Liver (tissue), 9 donors: ENCODE data around the gene PEX3. TPM values are rescaled to one million over a fixed set of nuclear protein-coding genes. Genes with fewer than 3 reads are reported as not detected.

Experiments
- DNase-seq: peaks from one replicate; pipeline ENCODE4 v3.0.0-alpha.2; 2017; ENCODE audit warnings: low spot score
- H3K27ac ChIP-seq, 2 donors: one replicate each; pipeline ENCODE4 v1.7.0; 2013; ENCODE audit warnings: inconsistent platforms in 2 of 2, low read length in 2 of 2, control low read depth in 1 of 2, low read depth in 1 of 2, mild to moderate bottlenecking in 1 of 2
- H3K27me3 ChIP-seq, 4 donors: one replicate each; pipeline versions ENCODE4 v1.6.1 to v1.7.0; 2013; ENCODE audit warnings: low read length in 3 of 4, inconsistent platforms in 1 of 4, mild to moderate bottlenecking in 1 of 4, moderate library complexity in 1 of 4; ENCODE audit not compliant: control insufficient read depth in 4 of 4, insufficient read depth in 4 of 4
- H3K36me3 ChIP-seq, 4 donors: one replicate each; pipeline versions ENCODE4 v1.6.1 to v1.7.0; 2013; ENCODE audit warnings: low read length in 3 of 4, mild to moderate bottlenecking in 3 of 4, low read depth in 1 of 4, moderate library complexity in 1 of 4; ENCODE audit not compliant: control insufficient read depth in 4 of 4, insufficient read depth in 3 of 4
- H3K4me1 ChIP-seq, 4 donors: one replicate each; pipeline versions ENCODE4 v1.6.1 to v1.7.0; 2013; ENCODE audit warnings: low read length in 3 of 4, mild to moderate bottlenecking in 3 of 4, moderate library complexity in 1 of 4; ENCODE audit not compliant: control insufficient read depth in 4 of 4, insufficient read depth in 4 of 4
- H3K4me3 ChIP-seq, 3 donors: one replicate each; pipeline versions ENCODE4 v1.6.1 to v1.7.0; 2013; ENCODE audit warnings: low read length in 3 of 3, control low read depth in 1 of 3, low read depth in 1 of 3, mild to moderate bottlenecking in 1 of 3
- H3K9ac ChIP-seq, 2 donors: one replicate each; pipeline ENCODE4 v1.7.0; 2013; ENCODE audit warnings: low read length in 2 of 2, mild to moderate bottlenecking in 2 of 2, moderate library complexity in 2 of 2, control low read depth in 1 of 2, low read depth in 1 of 2
- H3K9me3 ChIP-seq, 4 donors: one replicate each; pipeline versions ENCODE4 v1.6.1 to v1.7.0; 2013; ENCODE audit warnings: low read length in 3 of 4; ENCODE audit not compliant: control insufficient read depth in 4 of 4
- ATF3 ChIP-seq: IDR thresholded peaks from 2 replicates; pipeline ENCODE4 v1.6.1; 2016; ENCODE audit warnings: antibody characterized with exemption
- CTCF ChIP-seq: fragments of 150-350 bp; IDR thresholded peaks from 2 replicates; pipeline ENCODE4 v1.5.1; 2017; ENCODE audit warnings: improper control_type of control experiment, low read depth, low read length; ENCODE audit not compliant: missing input control
- EGR1 ChIP-seq, 2 donors: IDR thresholded peaks; 2 replicates each; pipeline ENCODE4 v1.6.1; 2016 to 2018; ENCODE audit warnings: antibody characterized with exemption in 2 of 2, low read depth in 2 of 2
- GABPA ChIP-seq, 2 donors: IDR thresholded peaks in 1 of 2; conservative IDR thresholded peaks in 1 of 2; 2 replicates each; pipeline ENCODE4 v1.6.1; 2016; ENCODE audit warnings: antibody characterized with exemption in 2 of 2, mild to moderate bottlenecking in 1 of 2, moderate library complexity in 1 of 2
- HNF4A ChIP-seq, 2 donors: conservative IDR thresholded peaks; 2 replicates each; pipeline ENCODE4 v1.6.1; 2016; ENCODE audit warnings: antibody characterized with exemption in 2 of 2, mild to moderate bottlenecking in 2 of 2
- HNF4G ChIP-seq: IDR thresholded peaks from 2 replicates; pipeline ENCODE4 v1.6.1; 2016; ENCODE audit warnings: antibody characterized with exemption
- JUND ChIP-seq, 2 donors: IDR thresholded peaks; 2 replicates each; pipeline ENCODE4 v1.6.1; 2016; ENCODE audit warnings: antibody characterized with exemption in 2 of 2
- MAX ChIP-seq: IDR thresholded peaks from 2 replicates; pipeline ENCODE4 v1.6.1; 2016; ENCODE audit warnings: antibody characterized with exemption
- NR2F2 ChIP-seq: IDR thresholded peaks from 2 replicates; pipeline ENCODE4 v1.6.1; 2016; ENCODE audit warnings: antibody characterized with exemption
- REST ChIP-seq: IDR thresholded peaks from 2 replicates; pipeline ENCODE4 v1.6.1; 2016; ENCODE audit warnings: antibody characterized with exemption, mild to moderate bottlenecking
- RXRA ChIP-seq, 2 donors: IDR thresholded peaks; 2 replicates each; pipeline ENCODE4 v1.6.1; 2017 to 2018; ENCODE audit warnings: antibody characterized with exemption in 2 of 2, mild to moderate bottlenecking in 1 of 2
- SP1 ChIP-seq: IDR thresholded peaks from 2 replicates; pipeline ENCODE4 v1.6.1; 2018; ENCODE audit warnings: antibody characterized with exemption, mild to moderate bottlenecking
- TAF1 ChIP-seq: conservative IDR thresholded peaks from 2 replicates; pipeline ENCODE4 v1.6.1; 2016; ENCODE audit warnings: antibody characterized with exemption, mild to moderate bottlenecking
- YY1 ChIP-seq: IDR thresholded peaks from 2 replicates; pipeline ENCODE4 v1.6.1; 2016; ENCODE audit warnings: antibody characterized with exemption, mild to moderate bottlenecking
- ZBTB33 ChIP-seq: IDR thresholded peaks from 2 replicates; pipeline ENCODE4 v1.6.1; 2016; ENCODE audit warnings: antibody characterized with exemption
- WGBS: extraction: QIAGEN DNeasy Blood & Tissue Kit; methylation state at CpG from one replicate; pipeline ENCODE4 v1.1.7; 2013; 5-methylcytosine and 5-hydroxymethylcytosine counted together
- polyA plus RNA-seq, 2 donors: library from polyadenylated mRNA; stranded (reverse) in 1 of 2; unstranded in 1 of 2; fragments of 200-250 nt in 1 of 2; fragments of >200 nt in 1 of 2; fragmentation: Nextera tagmentation in 1 of 2; extraction: Ambion mirVana in 1 of 2; gene quantifications; one replicate each; pipeline versions ENCODE4 v1.2.1 to v1.2.3, GENCODE V29; 2013 to 2015
- total RNA-seq, 2 donors: library from RNA; depleted of rRNA; stranded (reverse); fragments of >200 nt; gene quantifications; one replicate each; pipeline ENCODE4 v1.2.3, GENCODE V29; 2014
- donor health status: healthy.
- donor health status: healthy.
- donor health status: healthy.
- donor health status: healthy.
- donor health status: healthy.

Gene PEX3
- total and polyA plus RNA-seq, 4 donors: 12.7 to 27.2 (median 15.2) TPM

- H3K9me3 ChIP-seq: no peaks in the 10 kb centered on the region
- 42% methylated on average over 1 of the region's 1 CpG for WGBS
- DNase-seq: no peak
- no peak overlapping the region for H3K27ac ChIP-seq
- no peak overlapping the region for H3K4me3 ChIP-seq
- peaks cover 2 to 24% (median 13%) of the 10 kb centered on the region in 4 donors for H3K36me3 ChIP-seq
- no peaks in the 10 kb centered on the region for H3K4me1 ChIP-seq
- H3K27me3 ChIP-seq: no peaks in the 10 kb centered on the region
- no peak overlapping the region for H3K9ac ChIP-seq
- TF ChIP-seq RXRA (IDR thresholded peaks at IDR 0.05): no peak
- no peak for TF ChIP-seq MAX
- no peak for TF ChIP-seq GABPA (IDR thresholded peaks at IDR 0.05 in 1 of 2, conservative IDR thresholded peaks at IDR 0.05 in 1 of 2)
- no peak for TF ChIP-seq CTCF
- TF ChIP-seq HNF4A (conservative IDR thresholded peaks at IDR 0.05): no peak
- TF ChIP-seq HNF4G: no peak
- TF ChIP-seq ZBTB33: no peak
- no peak for TF ChIP-seq YY1
- TF ChIP-seq REST: no peak
- no peak for TF ChIP-seq SP1
- no peak for TF ChIP-seq EGR1 (IDR thresholded peaks at IDR 0.05; ENCODE audit: low read depth in 2 of 2)
- TF ChIP-seq ATF3: no peak
- no peak for TF ChIP-seq TAF1
These were observed 21.2 kb downstream of the PEX3 start for GRCh38 chr6:143471822-143472221.

GRCh38 chr6:143476545-143476944 lies 25.9 kb downstream of the PEX3 start:
- 97% methylated on average over 1 of the region's 1 CpG for WGBS

More at GRCh38 chr6:143476545-143476944, 25.9 kb downstream of the PEX3 start:
- Histone ChIP-seq H3K27me3 (no peaks in the 10 kb centered on the region), H3K4me1 (no peaks in the 10 kb centered on the region), H3K9ac (no peak overlapping the region), H3K36me3 (peaks cover 2 to 32% (median 12%) of the 10 kb centered on the region in 4 donors), H3K4me3 (no peak overlapping the region), H3K9me3 (no peaks in the 10 kb centered on the region), H3K27ac (no peak overlapping the region)
- no peak for DNase-seq
- TF ChIP-seq HNF4G (no peak), EGR1 (IDR thresholded peaks at IDR 0.05; ENCODE audit: low read depth in 2 of 2) (no peak), YY1 (no peak), ZBTB33 (no peak), HNF4A (conservative IDR thresholded peaks at IDR 0.05) (no peak), RXRA (IDR thresholded peaks at IDR 0.05) (no peak), MAX (no peak), SP1 (no peak), JUND (IDR thresholded peaks at IDR 0.05) (no peak), NR2F2 (no peak), GABPA (IDR thresholded peaks at IDR 0.05 in 1 of 2, conservative IDR thresholded peaks at IDR 0.05 in 1 of 2) (no peak), TAF1 (no peak)
